GM20000 (cell line): Measurements from ENCODE around the gene PLB1.

Experiments used
- DNase-seq: peaks from one replicate; pipeline ENCODE4 v3.0.0; 2012; ENCODE audit warnings: low spot score
- TF ChIP-seq, protein P1 (sequence below): IDR thresholded peaks from 2 replicates; pipeline ENCODE4 v1.5.1; 2012; ENCODE audit warnings: mild to moderate bottlenecking, control low read depth; ENCODE audit errors: extremely low read depth, missing control alignments

The PLB1 gene

DNA sequence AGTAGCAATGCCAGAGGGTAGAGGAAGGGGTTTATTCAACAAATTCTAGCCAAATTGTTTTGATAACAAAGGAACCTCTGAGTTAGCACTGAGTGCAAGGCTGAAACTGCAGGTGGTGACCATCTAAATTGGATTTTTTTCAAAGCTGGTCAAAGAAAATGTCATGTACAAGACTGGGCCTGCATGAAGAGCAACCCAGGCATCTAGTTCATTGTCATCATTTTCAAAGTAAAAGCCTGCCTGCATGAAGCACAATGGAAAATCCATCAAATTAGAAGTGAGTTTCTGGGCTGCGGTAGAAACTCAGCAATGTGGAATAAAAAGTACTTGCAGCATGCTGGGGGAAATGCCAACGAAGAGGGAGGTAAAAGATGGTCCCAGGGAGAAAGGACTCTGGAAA is 175.0 kb downstream of the PLB1 start:
- no peak for DNase-seq

DNA sequence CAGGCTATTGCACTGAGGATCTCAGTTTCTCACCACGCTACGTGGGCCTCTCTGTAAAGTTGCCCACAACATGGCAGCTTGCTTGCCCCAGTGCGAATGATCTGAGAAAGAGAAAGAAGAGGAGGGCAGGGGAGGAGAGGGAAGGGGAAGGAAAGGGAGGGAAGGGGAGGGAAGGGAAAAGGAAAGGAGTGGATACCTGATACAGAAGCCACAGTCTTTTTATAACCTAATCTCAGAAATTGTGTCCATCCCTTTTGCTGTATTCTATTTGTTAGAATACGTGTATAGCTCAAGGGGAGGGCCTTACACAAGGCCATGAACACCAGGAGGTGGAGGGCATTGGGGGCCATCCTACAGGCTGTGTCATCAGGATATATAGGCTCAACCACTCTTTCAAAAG is 177.5 kb downstream of the PLB1 start:
- DNase-seq: no peak
- TF ChIP-seq, protein P1, sequence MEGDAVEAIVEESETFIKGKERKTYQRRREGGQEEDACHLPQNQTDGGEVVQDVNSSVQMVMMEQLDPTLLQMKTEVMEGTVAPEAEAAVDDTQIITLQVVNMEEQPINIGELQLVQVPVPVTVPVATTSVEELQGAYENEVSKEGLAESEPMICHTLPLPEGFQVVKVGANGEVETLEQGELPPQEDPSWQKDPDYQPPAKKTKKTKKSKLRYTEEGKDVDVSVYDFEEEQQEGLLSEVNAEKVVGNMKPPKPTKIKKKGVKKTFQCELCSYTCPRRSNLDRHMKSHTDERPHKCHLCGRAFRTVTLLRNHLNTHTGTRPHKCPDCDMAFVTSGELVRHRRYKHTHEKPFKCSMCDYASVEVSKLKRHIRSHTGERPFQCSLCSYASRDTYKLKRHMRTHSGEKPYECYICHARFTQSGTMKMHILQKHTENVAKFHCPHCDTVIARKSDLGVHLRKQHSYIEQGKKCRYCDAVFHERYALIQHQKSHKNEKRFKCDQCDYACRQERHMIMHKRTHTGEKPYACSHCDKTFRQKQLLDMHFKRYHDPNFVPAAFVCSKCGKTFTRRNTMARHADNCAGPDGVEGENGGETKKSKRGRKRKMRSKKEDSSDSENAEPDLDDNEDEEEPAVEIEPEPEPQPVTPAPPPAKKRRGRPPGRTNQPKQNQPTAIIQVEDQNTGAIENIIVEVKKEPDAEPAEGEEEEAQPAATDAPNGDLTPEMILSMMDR: no peak

More for the DNA sequence above, 175.0 kb downstream of the PLB1 start:
- TF ChIP-seq, protein P1: no peak

DNA sequence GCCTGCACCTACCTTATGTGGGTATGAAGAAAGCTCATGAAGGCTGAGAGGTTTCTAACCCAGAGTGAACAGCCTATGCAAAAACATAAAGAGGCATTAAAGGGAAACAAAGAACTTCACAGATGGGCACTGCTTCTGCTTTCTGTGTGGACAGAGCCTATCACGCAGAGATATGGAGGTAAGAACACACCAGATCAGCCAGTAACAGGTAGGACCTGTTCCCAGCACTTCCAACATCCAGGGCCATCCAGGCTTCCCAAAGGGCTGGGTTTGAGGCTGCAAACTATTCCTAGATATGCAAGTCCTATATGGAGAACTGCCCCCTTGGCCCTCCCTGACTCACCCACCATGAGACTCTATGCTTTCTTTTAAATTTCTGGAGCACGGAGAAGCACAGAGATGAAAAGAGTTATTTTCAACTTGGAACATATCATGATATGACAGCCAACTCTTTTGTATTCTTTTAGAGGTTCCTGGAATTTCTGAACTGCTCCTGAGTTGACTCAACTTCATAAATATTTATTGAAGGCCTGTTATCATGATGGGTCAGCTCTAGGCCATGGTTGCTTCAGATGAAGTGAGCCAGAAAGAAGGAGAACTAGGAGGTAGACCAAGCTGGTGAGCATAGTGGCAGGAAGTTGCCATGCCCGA is 178.3 kb downstream of the PLB1 start:
- TF ChIP-seq, protein P1: no peak
- no peak for DNase-seq

DNA sequence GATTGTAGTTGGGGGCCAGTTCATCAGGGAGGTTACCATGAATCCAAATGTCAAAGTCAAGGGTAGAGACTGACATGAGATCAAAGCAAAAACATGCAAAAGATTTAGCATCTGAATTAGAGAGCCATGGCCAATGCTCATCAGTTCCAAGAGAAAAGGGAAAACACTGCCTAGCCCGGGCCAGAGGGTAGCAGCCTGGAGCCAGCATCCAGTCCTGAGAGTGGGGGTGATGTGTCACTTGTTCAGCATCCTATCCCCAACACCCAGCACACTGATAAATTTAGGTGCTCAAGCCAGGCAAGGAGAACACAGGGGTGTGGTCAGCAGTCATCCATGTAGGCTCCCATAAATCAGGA is 178.8 kb downstream of the PLB1 start:
- no peak for DNase-seq
- TF ChIP-seq, protein P1: no peak

DNA sequence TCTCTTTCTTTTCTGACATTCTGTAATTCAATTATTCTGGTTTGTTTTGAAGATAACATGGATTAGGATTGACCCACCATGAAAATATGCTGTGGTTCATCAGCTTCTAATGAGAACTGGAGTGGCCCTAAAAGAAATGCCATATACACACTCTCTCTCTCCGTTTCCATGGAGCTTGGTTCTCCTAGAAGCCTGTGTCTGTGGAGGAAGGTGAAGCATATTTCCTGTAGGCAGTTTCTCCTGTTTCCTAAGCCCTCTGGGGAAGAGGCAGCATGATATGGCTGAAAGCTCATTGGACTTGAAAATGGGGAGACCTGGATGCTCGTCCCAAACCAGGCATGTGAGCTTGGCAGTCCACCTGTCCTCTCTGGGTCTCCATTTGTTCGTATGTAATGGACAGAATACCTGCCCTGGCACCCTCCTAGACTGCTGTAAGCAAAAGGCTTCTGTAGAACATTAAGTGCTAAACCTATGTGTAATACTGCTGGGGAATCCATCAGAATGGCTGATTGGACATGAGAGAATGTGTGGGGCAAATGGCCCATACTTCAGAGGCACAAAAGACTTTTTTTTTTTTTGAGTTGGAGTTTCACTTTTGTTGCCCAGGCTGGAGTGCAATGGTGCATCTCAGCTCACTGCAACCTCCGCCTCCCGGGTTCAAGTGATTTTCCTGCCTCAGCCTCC is 180.4 kb downstream of the PLB1 start:
- DNase-seq: no peak

DNA sequence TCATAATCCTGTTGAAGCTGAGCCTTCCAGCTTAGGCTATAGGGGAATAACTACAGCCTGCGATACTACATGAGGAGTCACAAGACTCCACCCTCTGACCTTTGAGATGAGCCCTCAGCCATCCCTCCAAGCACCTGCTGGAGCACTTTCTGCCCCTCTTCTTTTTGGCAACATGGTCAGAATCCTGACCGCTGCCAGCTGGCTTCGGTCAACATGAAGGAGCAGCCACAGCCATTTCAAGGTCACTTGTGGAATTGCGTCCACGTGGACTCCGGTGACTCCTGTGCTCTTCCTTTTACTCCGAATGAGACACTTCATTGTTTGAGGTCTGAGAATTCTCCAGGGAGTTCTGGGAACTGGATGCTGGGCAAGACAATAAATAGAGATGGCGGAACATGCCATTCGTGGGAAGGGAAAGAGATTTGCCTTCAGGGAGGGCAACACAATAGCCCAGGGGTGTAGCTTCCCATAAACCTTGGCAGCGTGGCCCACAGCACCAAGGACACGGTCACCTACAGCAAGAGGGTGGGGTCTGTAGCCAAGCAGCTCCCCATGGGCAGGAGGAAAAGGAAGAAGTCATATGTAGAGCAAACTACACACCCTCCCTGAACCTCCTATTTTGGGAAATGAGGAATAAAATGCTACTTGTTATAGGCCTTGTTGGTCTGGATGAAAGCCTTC is 182.5 kb downstream of the PLB1 start:
- DNase-seq: no peak
- TF ChIP-seq, protein P1: no peak

More for the DNA sequence above, 180.4 kb downstream of the PLB1 start:
- TF ChIP-seq, protein P1: no peak

DNA sequence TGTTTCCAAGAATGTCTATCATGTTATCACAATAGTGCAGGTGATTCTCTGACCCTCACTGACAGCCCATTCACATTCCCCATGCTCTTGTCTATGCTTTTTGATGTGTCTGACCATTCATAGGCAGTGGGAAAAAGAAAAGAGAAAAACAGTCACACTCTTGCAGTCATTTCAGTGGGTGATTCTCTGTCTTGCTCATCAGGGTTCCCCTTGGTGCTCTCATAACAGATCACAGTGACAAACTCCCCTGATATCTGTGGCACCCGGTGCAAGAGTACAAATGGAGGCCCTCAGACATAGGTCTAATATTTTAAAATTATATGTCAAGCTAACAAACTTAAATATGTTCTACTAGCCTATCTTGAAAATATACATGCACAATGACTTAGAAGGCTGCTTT is 183.1 kb downstream of the PLB1 start:
- DNase-seq: peak; percentile 19
- TF ChIP-seq, protein P1: no peak
